Stimulated activated naive CD4-positive, alpha-beta T cell treated with Interleukin-2 at 50 U/mL for 16 hours (primary cell): ENCODE data around the gene DGKI.
"Not testable (repeated sequence)": the region's sequence is repeated elsewhere in the genome, so short reads cannot be mapped to it uniquely, and the experiment has no call there.

Experiments
- DNase-seq: peaks from one replicate; lab custom pipeline; 2025; lab: John Stamatoyannopoulos, UW

The DGKI gene

GRCh38 chr7:137835486-137836112 is 11.2 kb downstream of the DGKI start:
- no peak for DNase-seq

GRCh38 chr7:137834552-137834951 is 12.2 kb downstream of the DGKI start:
- DNase-seq, result no peak

GRCh38 chr7:137832990-137833389 is 13.8 kb downstream of the DGKI start:
- not testable (repeated sequence) for DNase-seq

GRCh38 chr7:137832382-137832781 is 14.4 kb downstream of the DGKI start:
- DNase-seq, result no peak

- DNase-seq, result not testable (repeated sequence)
Observed at GRCh38 chr7:137831555-137831954, 15.2 kb downstream of the DGKI start.

- DNase-seq, result no peak
Observed at GRCh38 chr7:137829337-137829992, 17.3 kb downstream of the DGKI start.

- no peak for DNase-seq
Observed at GRCh38 chr7:137828456-137828855, 18.3 kb downstream of the DGKI start.

GRCh38 chr7:137825489-137825888 is 21.3 kb downstream of the DGKI start:
- no peak for DNase-seq

GRCh38 chr7:137820677-137821420 is 25.9 kb downstream of the DGKI start:
- no peak for DNase-seq

GRCh38 chr7:137820156-137820555 is 26.6 kb downstream of the DGKI start:
- no peak for DNase-seq

GRCh38 chr7:137818036-137818435 is 28.7 kb downstream of the DGKI start:
- DNase-seq, result no peak

GRCh38 chr7:137816696-137817320 is 30.0 kb downstream of the DGKI start:
- no peak for DNase-seq

- no peak for DNase-seq
Observed at GRCh38 chr7:137813541-137813940, 33.2 kb downstream of the DGKI start.

GRCh38 chr7:137810248-137810647 is 36.5 kb downstream of the DGKI start:
- no peak for DNase-seq

- DNase-seq, result no peak
Observed at GRCh38 chr7:137804836-137805235, 41.9 kb downstream of the DGKI start.

- no peak for DNase-seq
Observed at GRCh38 chr7:137801491-137801890, 45.3 kb downstream of the DGKI start.

- DNase-seq, result no peak
Observed at GRCh38 chr7:137801003-137801402, 45.8 kb downstream of the DGKI start.

- DNase-seq, result no peak
Observed at GRCh38 chr7:137798073-137798763, 48.6 kb downstream of the DGKI start.

- no peak for DNase-seq
Observed at GRCh38 chr7:137795211-137795610, 51.6 kb downstream of the DGKI start.

- no peak for DNase-seq
Observed at GRCh38 chr7:137791930-137792329, 54.8 kb downstream of the DGKI start.

GRCh38 chr7:137790828-137791227 is 55.9 kb downstream of the DGKI start:
- no peak for DNase-seq

GRCh38 chr7:137789215-137789882 is 57.4 kb downstream of the DGKI start:
- no peak for DNase-seq
